Measurements from ENCODE around the gene TMEM203. TPM values are rescaled to one million over a fixed set of nuclear protein-coding genes. Genes with fewer than 3 reads are reported as not detected.

TMEM203 gene
- total and polyA plus RNA-seq, 2 of the 4 experiments (the other 2 are of a cell fraction) = 18.8 to 40.6 TPM

GRCh38 chr9:137251194-137251461, 45.7 kb upstream of the TMEM203 start, which contains the start of gene STPG3:
TSS of gene STPG3 (plus strand) at chr9:137251286. CDS start at chr9:137251287, 1 bp downstream.
- Histone ChIP-seq H4K8ac (ENCODE audit: low read depth in 2 of 2, low read length in 2 of 2) (no peak within 1 kb of the TSS), H2AK9ac (replicated peaks; ENCODE audit: low read depth, low read length, poor library complexity) (peak within 1 kb of the TSS; percentile 72), H2BK20ac (ENCODE audit: low read depth, low read length) (no peak within 1 kb of the TSS), H3K9me1 (ENCODE audit: insufficient read depth, low read length) (no peaks in the 10 kb centered on the region), H3K4me1 (ENCODE audit: control insufficient read depth, insufficient read depth, low read length) (peaks cover 8% of the 10 kb centered on the region), H4K20me1 (ENCODE audit: insufficient read depth, low read length) (peaks cover 5% of the 10 kb centered on the region), H3K27ac (ENCODE audit: insufficient read depth, low read length) (no peak within 1 kb of the TSS), H3K27me3 (ENCODE audit: control insufficient read depth, insufficient read depth, low read length) (no peaks in the 10 kb centered on the region), H3K4me3 (ENCODE audit: insufficient read depth, low read depth, low read length) (no peak within 1 kb of the TSS), H3K36me3 (ENCODE audit: control insufficient read depth, insufficient read depth, low read length) (no peaks in the 10 kb centered on the region; the same call in 1 of the 2 replicates), H2BK5ac (ENCODE audit: low read depth, low read length, poor library complexity, severe bottlenecking) (no peak within 1 kb of the TSS), H2AK5ac (ENCODE audit: low read depth, low read length) (no peak within 1 kb of the TSS), H4K91ac (ENCODE audit: insufficient read depth, low read depth, low read length) (no peak within 1 kb of the TSS), H3K9ac (ENCODE audit: low read depth, low read length) (no peak within 1 kb of the TSS), H2AFZ (replicated peaks; ENCODE audit: low read length, poor library complexity) (peak within 1 kb of the TSS; percentile 56), H3K4ac (ENCODE audit: low read depth, low read length) (no peak within 1 kb of the TSS), H3K56ac (ENCODE audit: extremely low read depth, insufficient read depth, low read length) (no peak within 1 kb of the TSS), H4K5ac (ENCODE audit: low read depth, low read length) (no peak within 1 kb of the TSS), H3K18ac (ENCODE audit: low read depth, low read length) (no peak within 1 kb of the TSS), H2BK15ac (ENCODE audit: low read depth, low read length) (no peak within 1 kb of the TSS), H3K14ac (replicated peaks; ENCODE audit: low read depth, low read length) (no peak within 1 kb of the TSS), H3K79me1 (ENCODE audit: low read depth in 1 of 2, low read length in 2 of 2) (peaks cover 4 to 14% of the 10 kb centered on the region in 2 experiments; a peak in 3 of 4 replicates), H3K23ac (ENCODE audit: low read depth, low read length) (no peak within 1 kb of the TSS), H3K4me2 (ENCODE audit: low read depth, low read length) (no peak within 1 kb of the TSS), H2BK120ac (ENCODE audit: low read depth, low read length) (no peak within 1 kb of the TSS), H3K9me3 (ENCODE audit: control insufficient read depth, insufficient read depth, low read length) (no peaks in the 10 kb centered on the region)
- BruUV-seq (replicated peaks) = no TSS peak
- TF ChIP-seq MXI1 (IDR thresholded peaks at IDR 0.05; ENCODE audit: borderline replicate concordance, low read depth, low read length) (no peak), SMC3 (IDR thresholded peaks at IDR 0.05; ENCODE audit: low read depth, low read length) (no peak), RCOR1 (IDR thresholded peaks at IDR 0.05; ENCODE audit: insufficient replicate concordance, low read length) (no peak), USF2 (IDR thresholded peaks at IDR 0.05; ENCODE audit: low read depth, low read length) (no peak), MAZ (IDR thresholded peaks at IDR 0.05; ENCODE audit: borderline replicate concordance, low read depth, low read length) (no peak)
- in situ Hi-C loops (cut with MboI; ENCODE audit: low sequenced_read_pairs) = no loop called here
- ChIA-PET CTCF (no interaction called here), POLR2A (ENCODE audit: unreplicated experiment) (no interaction called here)
- DNase-seq = no peak
- intact Hi-C loops (cut with micrococcal nuclease) = no loop called here
- ATAC-seq (ENCODE audit: low read depth) = no peak
- dilution Hi-C loops (cut with HindIII; ENCODE audit: low sequenced_read_pairs, unreplicated experiment) = no loop called here
- WGBS, 2 experiments (ENCODE audit: extremely low coverage in 2 of 2, insufficient read length in 1 of 2) = 23% methylated on average over 2 of the region's 4 CpGs; no CpG with 5 or more reads in 1 of the 2 experiments

Data from IMR-90 (cell line).